H1 (cell line): ENCODE data around the gene VWA5A. TPM values are rescaled to one million over a fixed set of nuclear protein-coding genes. Genes with fewer than 3 reads are reported as not detected.

Source experiments
- polyA plus RNA-seq, 7 experiments: library from polyadenylated mRNA; depleted of rRNA in 3 of 7; stranded (reverse) in 5 of 7; unstranded in 2 of 7; fragments of >200 nt in 5 of 7; fragments of 200-250 nt in 2 of 7; gene quantifications; 1 replicate in 5 of 7; 2 replicates in 1 of 7; 4 replicates in 1 of 7; pipeline versions ENCODE4 v1.2.1 to v1.2.3, GENCODE V29; 2011 to 2013; ENCODE audit warnings: missing spikeins in 2 of 7, mixed read lengths in 2 of 7
- total RNA-seq: library from RNA; stranded (reverse); fragmentation: NEBNext Ultra II Directional; extraction: Animal tissue kit (Norgen Biotek cat#: 25700); gene quantifications from 2 replicates; pipeline ENCODE4 v1.2.1, GENCODE V29; 2021

The VWA5A gene
- total and polyA plus RNA-seq, 2 of the 8 experiments (the other 6 are each of a cell fraction or from before 2014, with no cell fraction given), result 12.5 to 20.4 TPM

Other genes with a start within 250 kb of the VWA5A start
- not detected in 2 replicates for gene TMEM225, start 229.8 kb upstream of the VWA5A start, total RNA-seq
- gene TMEM225, start 229.8 kb upstream of the VWA5A start, polyA plus RNA-seq (2011; rRNA removed), result not detected in 2 replicates
- not detected in 2 replicates for gene OR8D4, start 213.3 kb upstream of the VWA5A start, total RNA-seq
- gene OR8D4, start 213.3 kb upstream of the VWA5A start, polyA plus RNA-seq (2011; rRNA removed), result not detected in 2 replicates
- gene OR4D5, start 175.8 kb upstream of the VWA5A start, total RNA-seq, result not detected in 2 replicates
- not detected in 2 replicates for gene OR4D5, start 175.8 kb upstream of the VWA5A start, polyA plus RNA-seq (2011; rRNA removed)
- not detected in 2 replicates for gene OR6T1, start 171.6 kb upstream of the VWA5A start, total RNA-seq
- gene OR6T1, start 171.6 kb upstream of the VWA5A start, polyA plus RNA-seq (2011; rRNA removed), result not detected in 2 replicates
- not detected in 2 replicates for gene OR10S1, start 137.7 kb upstream of the VWA5A start, total RNA-seq
- not detected in 2 replicates for gene OR10S1, start 137.7 kb upstream of the VWA5A start, polyA plus RNA-seq (2011; rRNA removed)
- not detected in 2 replicates for gene OR10G6, start 120.3 kb upstream of the VWA5A start, total RNA-seq
- not detected in 2 replicates for gene OR10G6, start 120.3 kb upstream of the VWA5A start, polyA plus RNA-seq (2011; rRNA removed)
- not detected in 2 replicates for gene OR10G4, start 102.5 kb upstream of the VWA5A start, total RNA-seq
- 0.14 TPM in 1 of 2 replicates, not detected in the other for gene OR10G4, start 102.5 kb upstream of the VWA5A start, polyA plus RNA-seq (2011; rRNA removed)
- not detected in 2 replicates for gene OR10G9, start 92.4 kb upstream of the VWA5A start, total RNA-seq
- gene OR10G9, start 92.4 kb upstream of the VWA5A start, polyA plus RNA-seq (2011; rRNA removed), result not detected in 2 replicates
- gene OR10G8, start 88.7 kb upstream of the VWA5A start, total RNA-seq, result not detected in 2 replicates
- not detected in 2 replicates for gene OR10G8, start 88.7 kb upstream of the VWA5A start, polyA plus RNA-seq (2011; rRNA removed)
- not detected in 2 replicates for gene OR10G7, start 74.1 kb upstream of the VWA5A start, total RNA-seq
- gene OR10G7, start 74.1 kb upstream of the VWA5A start, polyA plus RNA-seq (2011; rRNA removed), result not detected in 2 replicates
- not detected in 2 replicates for gene OR10D3, start 67.9 kb downstream of the VWA5A start, total RNA-seq
- not detected in 2 replicates for gene OR10D3, start 67.9 kb downstream of the VWA5A start, polyA plus RNA-seq (2011; rRNA removed)
- not detected in 2 replicates for gene OR8G1, start 125.6 kb downstream of the VWA5A start, total RNA-seq
- gene OR8G1, start 125.6 kb downstream of the VWA5A start, polyA plus RNA-seq (2011; rRNA removed), result not detected in 2 replicates
- not detected in 2 replicates for gene OR8G5, start 140.9 kb downstream of the VWA5A start, total RNA-seq
- gene OR8G5, start 140.9 kb downstream of the VWA5A start, polyA plus RNA-seq (2011; rRNA removed), result not detected in 2 replicates
- not detected in 2 replicates for gene OR8D1, start 198.5 kb downstream of the VWA5A start, total RNA-seq
- not detected in 2 replicates for gene OR8D1, start 198.5 kb downstream of the VWA5A start, polyA plus RNA-seq (2011; rRNA removed)
- gene OR8D2, start 204.7 kb downstream of the VWA5A start, total RNA-seq, result not detected in 2 replicates
- not detected in 2 replicates for gene OR8D2, start 204.7 kb downstream of the VWA5A start, polyA plus RNA-seq (2011; rRNA removed)